ENCODE measurements around the gene ZFP14.

- TF ChIP-seq POLR2AphosphoS5 (IDR thresholded peaks at IDR 0.05) (no peak), POLR2A (IDR thresholded peaks at IDR 0.05) (no peak), CTCF (IDR thresholded peaks at IDR 0.05) (no peak), EP300 (IDR thresholded peaks at IDR 0.05) (no peak)
Measured at GRCh38 chr19:36379510-36379819, 464 bp upstream of the ZFP14 start.

Measured in suprapubic skin (tissue), 4 donors.